Kidney epithelial cell (primary cell): Measurements from ENCODE around the gene PLOD3. TPM values are rescaled to one million over a fixed set of nuclear protein-coding genes. Genes with fewer than 3 reads are reported as not detected.
"Not testable (repeated sequence)": the region's sequence is repeated elsewhere in the genome, so short reads cannot be mapped to it uniquely, and the experiment has no call there.

Source experiments
- DNase-seq: peaks from one replicate; pipeline ENCODE4 v3.0.0-alpha.2; 2010; ENCODE audit warnings: low read depth
- H3K27me3 ChIP-seq: 2 replicates; pipeline ENCODE4 v1.6.0; 2011; ENCODE audit warnings: low read length; ENCODE audit not compliant: control insufficient read depth, insufficient read depth
- H3K36me3 ChIP-seq: 2 replicates; pipeline ENCODE4 v1.5.1; 2011; ENCODE audit warnings: low read length; ENCODE audit not compliant: control insufficient read depth, insufficient read depth
- H3K4me3 ChIP-seq: 2 replicates; pipeline ENCODE4 v1.5.1; 2011; ENCODE audit warnings: low read depth, mild to moderate bottlenecking, control low read depth, low read length
- CTCF ChIP-seq: IDR thresholded peaks from 2 replicates; pipeline ENCODE4 v1.5.1; 2011; ENCODE audit warnings: mild to moderate bottlenecking, moderate library complexity, low read length, control low read depth, inconsistent platforms; ENCODE audit not compliant: insufficient read depth, poor library complexity, severe bottlenecking
- total RNA-seq: library from RNA; depleted of rRNA; stranded (reverse); fragments of >200 nt; gene quantifications from 2 replicates; pipeline ENCODE4 v1.2.3, GENCODE V29; 2015

Gene PLOD3
- total RNA-seq, 1 donor from 2014 or later: 95.6 TPM

GRCh38 chr7:101202603-101202918, 14.8 kb downstream of the PLOD3 start:
- no peaks in the 10 kb centered on the region for H3K36me3 ChIP-seq
- DNase-seq: no peak
- no peak for TF ChIP-seq CTCF
- peaks cover 40% of the 10 kb centered on the region for H3K27me3 ChIP-seq
- H3K4me3 ChIP-seq: no peak overlapping the region

GRCh38 chr7:101201695-101202602, 15.4 kb downstream of the PLOD3 start:
- TF ChIP-seq CTCF: no peak
- H3K36me3 ChIP-seq: no peaks in the 10 kb centered on the region
- H3K4me3 ChIP-seq: no peak overlapping the region
- H3K27me3 ChIP-seq: peaks cover 40% of the 10 kb centered on the region
- DNase-seq: no peak

DNA sequence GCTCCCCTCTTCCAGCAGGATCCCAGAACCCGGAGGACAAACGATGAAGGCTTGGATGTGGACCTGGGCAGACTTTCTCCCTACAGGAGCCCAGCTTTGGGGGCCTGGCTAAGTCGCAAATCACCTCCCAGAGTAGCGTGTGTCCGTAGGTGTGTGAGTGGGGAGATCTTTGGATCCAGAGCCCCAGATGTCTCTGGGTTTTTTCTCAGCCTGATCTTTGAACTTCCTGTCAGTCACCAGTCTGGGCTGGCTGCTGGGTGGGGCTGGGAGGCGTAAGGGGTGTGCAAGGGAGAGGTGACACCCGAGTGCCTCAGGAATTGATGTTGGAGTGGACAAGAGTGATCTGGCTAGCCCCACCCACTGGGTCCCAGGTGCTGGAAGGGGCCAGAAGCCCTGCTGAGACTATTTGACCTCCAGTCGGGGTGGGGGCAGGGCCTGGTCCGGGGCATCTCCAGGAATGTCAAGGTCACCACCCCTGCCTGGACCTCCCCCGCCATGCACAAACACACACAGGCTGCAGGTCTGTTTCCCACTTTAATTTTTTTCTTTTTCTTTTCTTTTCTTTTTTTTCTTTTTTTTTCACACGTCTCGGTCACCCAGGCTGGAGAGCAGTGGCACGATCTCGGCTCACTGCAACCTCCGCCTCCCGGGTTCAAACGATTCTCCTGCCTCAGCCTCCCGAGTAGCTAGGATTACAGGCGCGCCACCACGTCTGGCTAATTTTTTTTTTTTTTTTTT, 16.4 kb downstream of the PLOD3 start, which contains the start of gene MOGAT3:
MOGAT3 (minus strand) TSS at position 175 of the 738 bp plus-strand sequence. CDS start 182 bp downstream, outside the sequence.
- no peaks in the 10 kb centered on the region for H3K36me3 ChIP-seq
- no peak for TF ChIP-seq CTCF
- no peak for DNase-seq
- no peak within 1 kb of the TSS for H3K4me3 ChIP-seq
- H3K27me3 ChIP-seq: peaks cover 40% of the 10 kb centered on the region

GRCh38 chr7:101200504-101200861, 16.9 kb downstream of the PLOD3 start:
- no peak for TF ChIP-seq CTCF
- no peak for DNase-seq
- H3K4me3 ChIP-seq: no peak overlapping the region
- H3K27me3 ChIP-seq: peaks cover 40% of the 10 kb centered on the region
- no peaks in the 10 kb centered on the region for H3K36me3 ChIP-seq

DNA sequence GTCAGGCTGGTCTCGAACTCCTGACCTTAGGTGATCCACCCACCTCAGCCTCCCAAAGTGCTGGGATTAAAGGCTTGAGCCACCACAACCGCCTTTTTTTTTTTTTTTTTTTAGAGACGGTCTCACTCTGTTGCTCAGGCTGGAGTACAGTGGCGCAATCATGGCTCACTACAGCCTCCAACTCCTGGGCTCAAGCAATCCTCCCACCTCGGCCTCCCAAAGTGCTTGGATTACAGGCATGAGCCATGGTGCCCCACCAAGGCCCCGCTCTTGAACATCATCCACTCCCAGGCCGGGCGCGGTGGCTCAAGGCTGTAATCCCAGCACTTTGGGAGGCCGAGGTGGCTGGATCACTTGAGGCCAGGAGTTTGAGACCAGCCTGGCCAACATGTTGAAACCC, 17.9 kb downstream of the PLOD3 start:
- not testable (repeated sequence) for DNase-seq, H3K36me3 ChIP-seq, H3K4me3 ChIP-seq
- peaks cover 40% of the 10 kb centered on the region for H3K27me3 ChIP-seq

DNA sequence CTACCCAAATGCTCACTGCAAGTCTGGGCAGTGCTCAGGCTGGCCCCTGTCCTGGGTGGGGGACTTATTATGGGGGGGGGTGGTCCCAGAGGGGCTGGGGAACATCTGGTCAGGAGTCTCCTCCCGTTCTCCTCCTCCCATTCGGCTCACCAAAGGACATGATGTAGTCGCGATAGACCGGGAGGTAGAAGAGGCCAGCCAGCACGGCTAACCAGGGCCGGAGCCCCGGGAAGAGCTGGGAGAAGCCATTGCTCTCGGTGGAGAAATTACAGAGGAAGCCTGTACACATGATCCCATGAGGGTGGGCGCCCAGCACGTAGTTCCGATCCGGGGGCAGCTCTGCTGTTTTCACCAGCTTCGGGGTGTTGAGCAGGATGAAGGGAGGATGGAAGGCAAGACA, 18.9 kb downstream of the PLOD3 start:
- Histone ChIP-seq H3K4me3 (no peak overlapping the region), H3K36me3 (no peaks in the 10 kb centered on the region), H3K27me3 (peaks cover 39% of the 10 kb centered on the region)
- no peak for DNase-seq
- no peak for TF ChIP-seq CTCF
